GM23338 (cell line): ENCODE results near the gene BMPR2. TPM values are rescaled to one million over a fixed set of nuclear protein-coding genes. Genes with fewer than 3 reads are reported as not detected.

Experiments
- ATAC-seq: fragments of 200-7000 bp; cut with Tn5 transposase; 3 replicates; pipeline ENCODE4 v1.9.1; 2020
- DNase-seq: peaks from one replicate; pipeline ENCODE4 v3.0.0-alpha.2; 2015; ENCODE audit warnings: low spot score
- H2AFZ ChIP-seq: fragments of 200-600 bp; sonication (generic); 2 replicates; pipeline ENCODE4 v1.8.0; 2016; ENCODE audit warnings: antibody characterized with exemption, mild to moderate bottlenecking, moderate library complexity
- H3F3A ChIP-seq: fragments of 200-600 bp; sonication (generic); replicated peaks from 2 replicates; pipeline ENCODE4 v1.8.0; 2017; ENCODE audit warnings: antibody characterized with exemption, mixed run types, low read depth
- H3K27ac ChIP-seq: fragments of 200-600 bp; sonication (generic); 2 replicates; pipeline ENCODE4 v1.6.1; 2016; ENCODE audit warnings: low read depth
- H3K27me3 ChIP-seq: fragments of 200-600 bp; sonication (generic); 2 replicates; pipeline ENCODE4 v1.8.0; 2016; ENCODE audit warnings: mild to moderate bottlenecking, mixed run types, moderate library complexity; ENCODE audit not compliant: insufficient read depth
- H3K36me3 ChIP-seq: fragments of 200-600 bp; sonication (generic); 2 replicates; pipeline ENCODE4 v1.8.0; 2016; ENCODE audit warnings: mild to moderate bottlenecking; ENCODE audit not compliant: insufficient read depth
- H3K4me1 ChIP-seq: fragments of 200-600 bp; sonication (generic); 2 replicates; pipeline ENCODE4 v1.8.0; 2016; ENCODE audit warnings: mild to moderate bottlenecking, moderate library complexity; ENCODE audit not compliant: insufficient read depth
- H3K4me2 ChIP-seq: fragments of 200-600 bp; sonication (generic); 2 replicates; pipeline ENCODE4 v1.7.1; 2017; ENCODE audit warnings: mixed run types
- H3K4me3 ChIP-seq: fragments of 200-600 bp; sonication (generic); 2 replicates; pipeline ENCODE4 v1.6.1; 2016; ENCODE audit warnings: mixed run types
- H3K79me2 ChIP-seq: fragments of 200-600 bp; sonication (generic); replicated peaks from 2 replicates; pipeline ENCODE4 v1.8.0; 2017; ENCODE audit warnings: mild to moderate bottlenecking; ENCODE audit not compliant: insufficient read depth
- H3K9me2 ChIP-seq: fragments of 200-600 bp; sonication (generic); 2 replicates; pipeline ENCODE4 v1.8.0; 2017; ENCODE audit not compliant: insufficient read depth
- H4K20me1 ChIP-seq: fragments of 200-600 bp; sonication (generic); replicated peaks from 2 replicates; pipeline ENCODE4 v1.8.0; 2017; ENCODE audit warnings: mild to moderate bottlenecking; ENCODE audit not compliant: insufficient read depth
- H3K27ac Mint-ChIP-seq: 2 replicates; pipeline ENCODE4 v1.8.0; 2020; ENCODE audit warnings: inconsistent platforms, mild to moderate bottlenecking, moderate library complexity, mixed read lengths
- H3K27me3 Mint-ChIP-seq: 3 replicates; pipeline ENCODE4 v1.8.0; 2022; ENCODE audit warnings: low read depth, mild to moderate bottlenecking, moderate library complexity, mixed read lengths, inconsistent platforms; ENCODE audit not compliant: insufficient read depth, poor library complexity
- H3K36me3 Mint-ChIP-seq: 3 replicates; pipeline ENCODE4 v1.8.0; 2021; ENCODE audit warnings: low read depth, mild to moderate bottlenecking, inconsistent platforms, moderate library complexity, mixed read lengths
- H3K4me1 Mint-ChIP-seq: 3 replicates; pipeline ENCODE4 v1.8.0; 2020; ENCODE audit warnings: mild to moderate bottlenecking, inconsistent platforms, mixed read lengths
- H3K4me3 Mint-ChIP-seq: 3 replicates; pipeline ENCODE4 v1.8.0; 2021; ENCODE audit warnings: moderate library complexity, mild to moderate bottlenecking, inconsistent platforms, mixed read lengths
- H3K9me3 Mint-ChIP-seq: 3 replicates; pipeline ENCODE4 v1.8.0; 2020; ENCODE audit warnings: moderate library complexity, mild to moderate bottlenecking, inconsistent platforms, mixed read lengths
- CREB1 ChIP-seq: fragments of 250-450 bp; sonication (Bioruptor Pico); IDR thresholded peaks from 2 replicates; pipeline ENCODE4 v1.5.0; 2020; ENCODE audit warnings: low read depth, mild to moderate bottlenecking, moderate library complexity
- CTCF ChIP-seq, 2 experiments: fragments of 200-600 bp in 1 of 2; sonication (generic) in 1 of 2; conservative IDR thresholded peaks; 2 replicates each; pipeline versions ENCODE4 v1.5.1 to v1.6.1; 2016 to 2017; ENCODE audit warnings: antibody characterized with exemption in 2 of 2, low read depth in 2 of 2, mild to moderate bottlenecking in 2 of 2, moderate library complexity in 1 of 2
- ETS1 ChIP-seq: IDR thresholded peaks from 2 replicates; pipeline ENCODE4 v1.6.1; 2016; ENCODE audit warnings: antibody characterized with exemption
- EZH2 ChIP-seq: fragments of 200-600 bp; sonication (generic); IDR thresholded peaks from one replicate; pipeline ENCODE4 v1.8.0; 2017; ENCODE audit warnings: antibody characterized with exemption, mild to moderate bottlenecking, low read depth; ENCODE audit not compliant: unreplicated experiment
- EZH2phosphoT487 ChIP-seq: fragments of 200-600 bp; sonication (generic); IDR thresholded peaks from one replicate; pipeline ENCODE4 v1.8.1; 2018; ENCODE audit warnings: antibody characterized with exemption; ENCODE audit not compliant: unreplicated experiment
- JUNB ChIP-seq: IDR thresholded peaks from one replicate; pipeline ENCODE4 v1.6.1; 2016; ENCODE audit warnings: antibody characterized with exemption; ENCODE audit not compliant: unreplicated experiment
- NANOG ChIP-seq: IDR thresholded peaks from 2 replicates; pipeline ENCODE4 v1.6.1; 2016; ENCODE audit warnings: antibody characterized with exemption, borderline replicate concordance
- POLR2AphosphoS5 ChIP-seq: IDR thresholded peaks from 2 replicates; pipeline ENCODE4 v1.6.1; 2016; ENCODE audit warnings: antibody characterized with exemption, low read depth
- REST ChIP-seq: IDR thresholded peaks from one replicate; pipeline ENCODE4 v1.6.1; 2018; ENCODE audit warnings: antibody characterized with exemption; ENCODE audit not compliant: unreplicated experiment
- STAT1 ChIP-seq: IDR thresholded peaks from one replicate; pipeline ENCODE4 v1.6.1; 2016; ENCODE audit warnings: antibody characterized with exemption; ENCODE audit not compliant: unreplicated experiment
- ZNF114 ChIP-seq: fragments of 250-450 bp; sonication (Bioruptor Pico); IDR thresholded peaks from 2 replicates; pipeline ENCODE4 v1.5.0; 2020; ENCODE audit warnings: mild to moderate bottlenecking, moderate library complexity
- ZNF331 ChIP-seq: fragments of 250-450 bp; sonication (Bioruptor Pico); IDR thresholded peaks from 2 replicates; pipeline ENCODE4 v1.5.0; 2020; ENCODE audit warnings: low read depth, mild to moderate bottlenecking, moderate library complexity
- ZNF462 ChIP-seq: fragments of 250-450 bp; sonication (Bioruptor Pico); IDR thresholded peaks from 2 replicates; pipeline ENCODE4 v1.5.0; 2020; ENCODE audit warnings: mild to moderate bottlenecking, moderate library complexity
- polyA plus RNA-seq: library from polyadenylated mRNA; unstranded; fragments of >200 nt; fragmentation: Nextera tagmentation; extraction: Ambion mirVana; gene quantifications from 2 replicates; pipeline ENCODE4 v1.2.1, GENCODE V29; 2016
- total RNA-seq: library from RNA; depleted of rRNA; stranded (reverse); fragments of >200 nt; shearing (Covaris generic); gene quantifications from 2 replicates; pipeline ENCODE4 v1.2.3, GENCODE V29; 2014

The BMPR2 gene
- total and polyA plus RNA-seq, 2 experiments from 2014 or later = 6.7 to 21.6 TPM

GRCh38 chr2:202479610-202480009 is 103.5 kb downstream of the BMPR2 start:
- TF ChIP-seq STAT1 (no peak), REST (no peak), EZH2phosphoT487 (no peak), CREB1 (CRISPR knock-in tag) (no peak), ZNF331 (CRISPR knock-in tag) (no peak), POLR2AphosphoS5 (no peak), EZH2 (no peak), NANOG (no peak), CTCF (conservative IDR thresholded peaks at IDR 0.05; ENCODE audit: low read depth in 2 of 2) (no peak), ETS1 (no peak), JUNB (no peak), ZNF114 (CRISPR knock-in tag) (no peak), ZNF462 (CRISPR knock-in tag) (no peak)
- no peaks in the 10 kb centered on the region for H3K4me1 ChIP-seq
- no peaks in the 10 kb centered on the region for H4K20me1 ChIP-seq
- no peaks in the 10 kb centered on the region for H3K79me2 ChIP-seq
- no peaks in the 10 kb centered on the region; the same call in 2 of the 3 replicates for H3K36me3 Mint-ChIP-seq
- H3K27me3 Mint-ChIP-seq = peaks cover 4% of the 10 kb centered on the region
- H3K27ac Mint-ChIP-seq = no peak overlapping the region
- H3K4me1 Mint-ChIP-seq = no peaks in the 10 kb centered on the region
- no peaks in the 10 kb centered on the region for H3K9me3 Mint-ChIP-seq
- H3K27ac ChIP-seq = no peak overlapping the region
- no peak overlapping the region for H3K4me2 ChIP-seq
- H3F3A ChIP-seq = no peaks in the 10 kb centered on the region
- no peak overlapping the region for H3K4me3 Mint-ChIP-seq
- DNase-seq = no peak
- no peak for ATAC-seq
- H3K36me3 ChIP-seq = no peaks in the 10 kb centered on the region
- H3K27me3 ChIP-seq = no peaks in the 10 kb centered on the region
- H3K9me2 ChIP-seq = no peaks in the 10 kb centered on the region
- no peak overlapping the region for H3K4me3 ChIP-seq
- H2AFZ ChIP-seq = no peak overlapping the region
